AG09309 (cell line): ENCODE results near the gene RTN4RL1.

Experiments
- DNase-seq: peaks from one replicate; pipeline ENCODE4 v3.0.0-alpha.2; 2010; ENCODE audit warnings: low read depth
- H3K4me3 ChIP-seq: 2 replicates; pipeline ENCODE4 v1.5.1; 2011; ENCODE audit warnings: mild to moderate bottlenecking, low read depth, low read length, moderate library complexity; ENCODE audit not compliant: control insufficient read depth
- TF ChIP-seq, protein P1 (sequence below): IDR thresholded peaks from 2 replicates; pipeline ENCODE4 v1.5.1; 2011; ENCODE audit warnings: mild to moderate bottlenecking, low read depth, low read length, inconsistent platforms; ENCODE audit not compliant: insufficient read depth, control insufficient read depth; ENCODE audit errors: missing control alignments

Gene RTN4RL1

DNA sequence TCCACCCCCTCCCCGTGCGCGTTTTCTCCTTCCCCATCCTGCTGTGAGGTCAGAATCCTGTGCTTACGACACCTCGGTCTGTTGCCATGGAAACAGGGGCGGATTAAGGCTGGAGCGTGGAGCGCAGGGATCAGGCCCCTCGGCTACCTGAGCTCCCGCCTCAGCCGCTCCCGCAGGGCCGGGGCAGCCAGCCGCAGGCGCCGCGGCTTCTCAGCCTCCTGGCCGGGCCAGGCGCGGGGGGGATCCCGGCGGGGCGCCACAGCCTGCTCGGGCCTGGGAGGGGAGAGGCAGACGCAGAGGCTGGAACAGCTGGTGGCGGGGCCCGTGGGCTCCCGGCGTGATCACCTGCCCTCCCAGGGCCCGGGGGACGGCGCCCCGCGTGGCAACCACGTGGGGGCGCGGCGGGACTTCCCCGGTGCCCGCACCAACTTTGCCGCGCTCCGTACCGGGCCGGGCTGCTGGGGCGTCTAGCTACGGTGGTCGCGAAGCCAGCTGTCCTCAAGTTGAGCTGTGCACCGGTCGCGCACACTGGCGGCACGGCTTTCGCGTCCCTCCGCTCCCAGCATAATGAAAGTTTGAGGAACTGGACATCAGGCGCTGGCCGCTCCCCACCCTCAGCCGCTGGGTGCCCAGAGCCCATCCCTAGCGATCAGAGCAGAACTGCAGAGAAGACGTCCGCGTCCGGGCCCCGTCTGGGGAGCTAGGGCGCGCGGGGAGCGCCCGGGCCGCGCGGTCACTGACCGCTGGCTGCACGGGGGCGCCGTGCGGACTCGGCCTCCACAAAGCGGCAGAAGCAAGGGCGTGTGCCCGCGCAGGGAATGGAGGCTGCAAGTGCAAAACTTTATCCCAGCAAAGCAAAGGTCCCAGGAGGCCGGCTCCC is 1.2 kb downstream of the RTN4RL1 start:
- peak overlapping the region; percentile 33 for H3K4me3 ChIP-seq
- TF ChIP-seq, protein P1, sequence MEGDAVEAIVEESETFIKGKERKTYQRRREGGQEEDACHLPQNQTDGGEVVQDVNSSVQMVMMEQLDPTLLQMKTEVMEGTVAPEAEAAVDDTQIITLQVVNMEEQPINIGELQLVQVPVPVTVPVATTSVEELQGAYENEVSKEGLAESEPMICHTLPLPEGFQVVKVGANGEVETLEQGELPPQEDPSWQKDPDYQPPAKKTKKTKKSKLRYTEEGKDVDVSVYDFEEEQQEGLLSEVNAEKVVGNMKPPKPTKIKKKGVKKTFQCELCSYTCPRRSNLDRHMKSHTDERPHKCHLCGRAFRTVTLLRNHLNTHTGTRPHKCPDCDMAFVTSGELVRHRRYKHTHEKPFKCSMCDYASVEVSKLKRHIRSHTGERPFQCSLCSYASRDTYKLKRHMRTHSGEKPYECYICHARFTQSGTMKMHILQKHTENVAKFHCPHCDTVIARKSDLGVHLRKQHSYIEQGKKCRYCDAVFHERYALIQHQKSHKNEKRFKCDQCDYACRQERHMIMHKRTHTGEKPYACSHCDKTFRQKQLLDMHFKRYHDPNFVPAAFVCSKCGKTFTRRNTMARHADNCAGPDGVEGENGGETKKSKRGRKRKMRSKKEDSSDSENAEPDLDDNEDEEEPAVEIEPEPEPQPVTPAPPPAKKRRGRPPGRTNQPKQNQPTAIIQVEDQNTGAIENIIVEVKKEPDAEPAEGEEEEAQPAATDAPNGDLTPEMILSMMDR = no peak
- no peak for DNase-seq

DNA sequence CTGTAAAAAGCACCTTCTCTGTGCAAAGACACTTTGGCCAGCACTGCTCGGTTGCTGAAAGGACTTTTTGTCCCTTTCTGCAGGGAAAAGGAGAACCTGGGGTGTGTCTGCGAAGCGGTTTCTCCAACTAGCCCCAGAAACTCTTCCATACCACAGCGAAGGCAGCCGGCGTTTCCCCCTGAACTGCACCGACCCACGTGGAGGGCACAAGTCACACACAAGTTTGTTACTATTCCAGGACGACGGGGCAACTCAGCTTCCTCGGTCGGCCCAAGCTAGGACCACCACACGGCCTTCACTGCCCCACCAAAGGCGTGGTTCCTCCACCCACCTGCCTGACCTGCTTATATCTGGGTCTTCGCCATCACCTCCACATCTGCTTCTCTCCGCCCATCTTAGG is 1.9 kb downstream of the RTN4RL1 start:
- H3K4me3 ChIP-seq = no peak overlapping the region
- TF ChIP-seq, protein P1 = no peak
- DNase-seq = no peak

DNA sequence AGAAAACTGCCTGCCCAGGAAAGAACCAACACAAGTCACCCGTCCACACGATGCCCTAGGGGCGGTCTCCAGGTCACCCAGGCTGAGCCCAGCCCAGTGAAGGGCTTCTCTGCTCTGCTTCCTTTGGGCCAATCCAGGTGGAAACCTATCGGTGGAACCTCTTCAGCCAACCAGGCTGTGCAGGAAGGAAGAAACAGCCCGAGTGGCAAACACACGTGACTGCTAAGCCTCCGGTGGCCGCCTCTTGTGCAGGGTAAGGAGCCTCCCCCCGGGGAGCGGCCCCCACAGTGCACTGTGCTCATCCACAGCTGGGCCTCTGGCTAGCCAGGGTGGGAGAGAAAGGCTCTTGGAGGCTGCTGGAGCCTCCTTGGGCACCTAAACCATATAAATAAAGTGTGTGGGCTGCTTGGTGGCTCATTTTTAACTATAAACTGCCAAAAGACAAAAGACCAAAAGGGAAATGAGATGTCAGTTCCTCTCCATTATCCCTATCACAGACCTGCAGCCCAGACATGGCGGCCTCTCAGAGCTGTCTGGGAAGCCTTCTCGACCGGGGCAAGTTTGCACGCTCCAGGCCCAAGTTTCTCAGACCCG is 2.4 kb downstream of the RTN4RL1 start:
- no peak for DNase-seq
- TF ChIP-seq, protein P1 = no peak
- H3K4me3 ChIP-seq = no peak overlapping the region

DNA sequence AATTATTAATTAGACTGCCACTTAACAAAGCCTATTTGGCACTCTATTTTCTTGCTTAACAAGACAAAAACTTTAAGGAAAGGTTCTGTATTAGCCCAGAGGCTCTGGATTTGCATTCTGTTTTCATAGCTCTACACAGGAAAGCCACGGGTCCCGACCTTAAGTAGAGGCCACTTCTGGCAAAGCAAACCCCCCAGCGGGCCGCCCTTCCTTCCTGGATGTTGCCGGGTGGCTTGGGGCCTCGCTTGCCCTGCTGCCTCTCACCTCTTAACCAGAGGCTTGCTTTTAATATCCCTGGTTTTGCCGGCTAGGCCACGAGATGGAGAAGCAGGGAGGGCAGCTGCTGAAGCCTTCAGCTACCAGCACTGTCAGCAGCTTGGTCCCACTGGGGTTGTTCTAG is 4.4 kb downstream of the RTN4RL1 start:
- H3K4me3 ChIP-seq = no peak overlapping the region
- TF ChIP-seq, protein P1 = no peak
- no peak for DNase-seq

DNA sequence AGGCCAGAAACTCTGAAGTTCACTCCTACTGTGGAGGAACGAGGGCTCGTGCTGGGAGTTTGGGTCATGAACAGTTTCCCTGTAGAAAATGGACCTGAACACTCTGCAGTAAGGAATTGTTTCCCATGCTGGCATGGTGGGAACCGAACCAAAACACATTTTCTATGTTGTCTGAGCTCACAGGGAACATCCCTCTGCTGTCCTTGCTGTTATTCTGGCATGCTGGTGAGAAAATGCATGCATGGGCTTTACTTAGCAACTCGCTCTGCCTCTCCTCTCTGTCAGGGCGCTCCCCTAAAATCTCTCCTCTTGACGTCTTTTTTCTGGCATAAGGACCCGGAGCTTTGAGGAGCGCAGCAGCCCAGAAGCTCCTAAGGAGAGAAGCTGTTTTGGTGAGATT is 5.4 kb downstream of the RTN4RL1 start:
- H3K4me3 ChIP-seq = no peak overlapping the region
- TF ChIP-seq, protein P1 = no peak
- DNase-seq = no peak

DNA sequence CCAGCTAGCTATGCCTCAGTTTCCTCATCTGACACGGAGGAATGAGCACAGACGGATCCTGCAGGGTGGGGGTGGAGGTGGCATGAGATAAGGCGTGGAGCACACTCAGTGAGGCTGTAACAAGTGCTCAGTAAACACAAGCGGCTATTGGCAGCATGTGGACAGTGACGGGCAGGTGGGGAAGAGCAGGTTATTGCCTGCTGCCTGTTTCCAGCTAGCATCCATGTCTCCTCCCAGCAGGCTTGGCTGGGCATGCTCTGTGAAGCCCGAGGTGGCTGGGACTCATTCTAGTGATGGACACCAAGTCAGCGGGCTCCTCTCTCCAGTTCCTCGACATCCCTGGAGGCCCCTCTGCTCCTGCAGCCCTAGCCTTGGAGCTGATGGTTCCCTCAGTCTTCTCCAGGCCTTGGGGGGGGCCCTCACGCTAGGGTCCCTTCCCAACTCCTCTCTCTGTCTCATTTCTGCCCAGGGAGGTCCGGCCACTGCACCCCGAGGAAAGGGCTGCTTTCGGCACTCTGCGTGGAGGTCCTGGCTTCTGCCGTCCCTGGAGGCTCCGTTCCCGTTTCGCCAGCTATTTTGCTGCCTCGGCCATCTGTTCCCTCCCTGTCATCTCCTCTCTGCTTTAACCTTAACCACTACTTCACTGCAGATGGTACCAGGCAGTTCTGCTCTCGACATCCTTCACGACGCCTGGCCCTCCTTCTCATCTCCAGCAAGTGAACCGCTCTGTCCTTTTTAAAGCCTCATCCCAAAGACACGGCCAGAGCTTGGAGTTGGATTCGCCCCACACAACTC is 6.2 kb downstream of the RTN4RL1 start:
- TF ChIP-seq, protein P1 = no peak
- no peak overlapping the region for H3K4me3 ChIP-seq
- no peak for DNase-seq
